ENCODE data around the gene PROSER2. TPM values are rescaled to one million over a fixed set of nuclear protein-coding genes. Genes with fewer than 3 reads are reported as not detected.

Gene PROSER2
- polyA plus RNA-seq, 1 donor (not counting 4 experiments of a cell fraction or from before 2014, with no cell fraction given), result 10.2 TPM

GRCh38 chr10:11894381-11895107 is 71.4 kb downstream of the PROSER2 start:
- Histone ChIP-seq H3K4me1 (ENCODE audit: control insufficient read depth, extremely low read depth, insufficient read depth, low read length) (peaks cover 16% of the 10 kb centered on the region), H2AFZ (ENCODE audit: control insufficient read depth, low read length) (no peak overlapping the region), H3K4me2 (ENCODE audit: control insufficient read depth, extremely low read depth, insufficient read depth, low read depth, low read length) (no peak overlapping the region), H3K9me3 (ENCODE audit: control insufficient read depth, low read depth, low read length) (no peaks in the 10 kb centered on the region), H3K9me1 (ENCODE audit: control insufficient read depth, extremely low read depth, insufficient read depth, low read length) (no peaks in the 10 kb centered on the region), H3K27ac (ENCODE audit: control insufficient read depth, insufficient read depth, low read length) (no peak overlapping the region), H3K27me3 (ENCODE audit: control insufficient read depth, extremely low read depth, insufficient read depth, low read length) (no peaks in the 10 kb centered on the region), H3K4me3 (ENCODE audit: control insufficient read depth in 2 of 3, extremely low read depth in 1 of 3, insufficient read depth in 2 of 3, low read depth in 1 of 3, low read length in 3 of 3) (no peak overlapping the region), H4K20me1 (ENCODE audit: control insufficient read depth, extremely low read depth, insufficient read depth, low read length) (no peaks in the 10 kb centered on the region), H3K36me3 (ENCODE audit: control insufficient read depth in 2 of 2, extremely low read depth in 1 of 2, insufficient read depth in 2 of 2, low read length in 2 of 2) (no peaks in the 10 kb centered on the region), H3K9ac (ENCODE audit: control insufficient read depth, extremely low read depth, insufficient read depth, low read length) (no peak overlapping the region), H3K79me2 (ENCODE audit: control insufficient read depth, insufficient read depth, low read length) (no peaks in the 10 kb centered on the region)
- dilution Hi-C loops (cut with MboI; ENCODE audit: extremely low pct_ligation_motif_present, low sequenced_read_pairs), result no loop called here
- no peak for TF ChIP-seq EZH2 (IDR thresholded peaks at IDR 0.05; ENCODE audit: low read length)
- no peak for TF ChIP-seq CTCF (optimal IDR thresholded peaks at IDR 0.05 in 1 of 3, IDR thresholded peaks at IDR 0.05 in 1 of 3, conservative IDR thresholded peaks at IDR 0.05 in 1 of 3; ENCODE audit: extremely low read depth in 1 of 3, insufficient read depth in 2 of 3, low read length in 3 of 3)
- FAIRE-seq (no peak), DNase-seq (ENCODE audit: low read depth, low spot score) (no peak)

- no peak overlapping the region for H3K9ac ChIP-seq (ENCODE audit: control insufficient read depth, extremely low read depth, insufficient read depth, low read length)
- no peak overlapping the region for H3K4me2 ChIP-seq (ENCODE audit: control insufficient read depth, extremely low read depth, insufficient read depth, low read depth, low read length)
- H2AFZ ChIP-seq (ENCODE audit: control insufficient read depth, low read length), result no peak overlapping the region
- FAIRE-seq, result no peak
- no peaks in the 10 kb centered on the region for H3K27me3 ChIP-seq (ENCODE audit: control insufficient read depth, extremely low read depth, insufficient read depth, low read length)
- no peak for DNase-seq (ENCODE audit: low read depth, low spot score)
- no peaks in the 10 kb centered on the region for H3K9me3 ChIP-seq (ENCODE audit: control insufficient read depth, low read depth, low read length)
- H3K36me3 ChIP-seq (ENCODE audit: control insufficient read depth in 2 of 2, extremely low read depth in 1 of 2, insufficient read depth in 2 of 2, low read length in 2 of 2), result no peaks in the 10 kb centered on the region
- no peaks in the 10 kb centered on the region for H4K20me1 ChIP-seq (ENCODE audit: control insufficient read depth, extremely low read depth, insufficient read depth, low read length)
- no peak overlapping the region for H3K4me3 ChIP-seq (ENCODE audit: control insufficient read depth in 2 of 3, extremely low read depth in 1 of 3, insufficient read depth in 2 of 3, low read depth in 1 of 3, low read length in 3 of 3)
- no peak overlapping the region for H3K27ac ChIP-seq (ENCODE audit: control insufficient read depth, insufficient read depth, low read length)
- dilution Hi-C loops (cut with MboI; ENCODE audit: extremely low pct_ligation_motif_present, low sequenced_read_pairs), result no loop called here
- no peaks in the 10 kb centered on the region for H3K79me2 ChIP-seq (ENCODE audit: control insufficient read depth, insufficient read depth, low read length)
- no peaks in the 10 kb centered on the region for H3K9me1 ChIP-seq (ENCODE audit: control insufficient read depth, extremely low read depth, insufficient read depth, low read length)
- TF ChIP-seq EZH2 (IDR thresholded peaks at IDR 0.05; ENCODE audit: low read length), result no peak
- TF ChIP-seq CTCF (optimal IDR thresholded peaks at IDR 0.05 in 1 of 3, IDR thresholded peaks at IDR 0.05 in 1 of 3, conservative IDR thresholded peaks at IDR 0.05 in 1 of 3; ENCODE audit: extremely low read depth in 1 of 3, insufficient read depth in 2 of 3, low read length in 3 of 3), result no peak
- peaks cover 16% of the 10 kb centered on the region for H3K4me1 ChIP-seq (ENCODE audit: control insufficient read depth, extremely low read depth, insufficient read depth, low read length)
These were observed 71.9 kb downstream of the PROSER2 start for GRCh38 chr10:11895108-11895466.
